Measurements from ENCODE around the gene FYB2. TPM values are rescaled to one million over a fixed set of nuclear protein-coding genes. Genes with fewer than 3 reads are reported as not detected.

The FYB2 gene
- total RNA-seq, 1 experiment from 2014 or later = not detected

- Histone ChIP-seq H3K36me3 (ENCODE audit: control insufficient read depth in 1 of 2, insufficient read depth in 2 of 2, low read length in 2 of 2) (no peaks in the 10 kb centered on the region), H3K79me2 (ENCODE audit: insufficient read depth, low read length) (no peaks in the 10 kb centered on the region), H3K27ac (ENCODE audit: low read depth, low read length) (no peak overlapping the region), H3K9me3 (ENCODE audit: control insufficient read depth in 1 of 2, insufficient read depth in 1 of 2, low read depth in 1 of 2, low read length in 2 of 2) (no peaks in the 10 kb centered on the region), H3K4me2 (ENCODE audit: low read length) (no peak overlapping the region), H3K9ac (ENCODE audit: low read length) (no peak overlapping the region), H2AFZ (ENCODE audit: low read depth, low read length, poor library complexity, severe bottlenecking) (no peak overlapping the region), H3K9me2 (ENCODE audit: insufficient read depth) (no peaks in the 10 kb centered on the region), H4K20me1 (ENCODE audit: insufficient read depth) (no peaks in the 10 kb centered on the region), H3K4me3 (replicated peaks in 1 of 2; ENCODE audit: low read depth in 1 of 2, low read length in 2 of 2) (no peak overlapping the region), H3K27me3 (ENCODE audit: insufficient read depth, low read length) (peaks cover 10% of the 10 kb centered on the region; the same call in 1 of the 2 replicates), H3K4me1 (ENCODE audit: control insufficient read depth in 1 of 2, insufficient read depth in 2 of 2, low read length in 2 of 2) (peaks cover 0 to 4% of the 10 kb centered on the region in 2 experiments; a peak in 1 of 4 replicates)
- CTCF ChIA-PET = no interaction called here
- POLR2A ChIA-PET = no interaction called here
- intact Hi-C loops (cut with micrococcal nuclease) = no loop called here
- no TSS peak for BruUV-seq (replicated peaks)
- RAD21 ChIA-PET (ENCODE audit: low non-redundant PET in 1 of 2, low total read pairs in 2 of 2, uncharacterized antibody in 2 of 2, unreplicated experiment in 2 of 2) = no interaction called here
- TF ChIP-seq REST (IDR thresholded peaks at IDR 0.05; ENCODE audit: low read depth) (no peak), CTCF (IDR thresholded peaks at IDR 0.05 in 2 of 3, conservative IDR thresholded peaks at IDR 0.05 in 1 of 3; ENCODE audit: borderline replicate concordance in 1 of 3, insufficient read depth in 1 of 3, low read depth in 2 of 3, low read length in 2 of 3) (no peak), RAD21 (IDR thresholded peaks at IDR 0.05; ENCODE audit: low read depth) (no peak), ELF1 (IDR thresholded peaks at IDR 0.05; ENCODE audit: borderline replicate concordance, low read depth) (no peak), EGR1 (IDR thresholded peaks at IDR 0.05; ENCODE audit: low read depth) (no peak), ZFX (IDR thresholded peaks at IDR 0.05) (no peak), ZNF274 (IDR thresholded peaks at IDR 0.05; ENCODE audit: low read depth, low read length) (no peak), MAX (IDR thresholded peaks at IDR 0.05) (no peak), SP1 (IDR thresholded peaks at IDR 0.05; ENCODE audit: low read depth) (no peak), EZH2phosphoT487 (IDR thresholded peaks at IDR 0.05; ENCODE audit: borderline replicate concordance) (no peak), SIN3A (IDR thresholded peaks at IDR 0.05; ENCODE audit: low read depth) (no peak), CEBPB (IDR thresholded peaks at IDR 0.05; ENCODE audit: low read depth) (no peak), JUND (IDR thresholded peaks at IDR 0.05) (no peak)
- no peak for DNase-seq (ENCODE audit: low read depth, low spot score)
- ATAC-seq = no peak
These were observed 19.4 kb downstream of the FYB2 start for GRCh38 chr1:56799605-56800400.
